ENCODE results near the gene SLC2A13.
A peak's percentile ranks its signal among the peaks of the same experiment; 100 is the strongest.

The SLC2A13 gene

GRCh38 chr12:39990122-39991101 lies 115.5 kb downstream of the SLC2A13 start:
- DNase-seq (ENCODE audit: low spot score): peak; percentile 70

- DNase-seq (ENCODE audit: low spot score): no peak
Observed at GRCh38 chr12:39989501-39989900, 116.4 kb downstream of the SLC2A13 start.

GRCh38 chr12:39988574-39988973 lies 117.3 kb downstream of the SLC2A13 start:
- DNase-seq (ENCODE audit: low spot score): no peak

GRCh38 chr12:39986674-39987073 lies 119.2 kb downstream of the SLC2A13 start:
- DNase-seq (ENCODE audit: low spot score): no peak

GRCh38 chr12:39984670-39985069 lies 121.2 kb downstream of the SLC2A13 start:
- no peak for DNase-seq (ENCODE audit: low spot score)

DNA sequence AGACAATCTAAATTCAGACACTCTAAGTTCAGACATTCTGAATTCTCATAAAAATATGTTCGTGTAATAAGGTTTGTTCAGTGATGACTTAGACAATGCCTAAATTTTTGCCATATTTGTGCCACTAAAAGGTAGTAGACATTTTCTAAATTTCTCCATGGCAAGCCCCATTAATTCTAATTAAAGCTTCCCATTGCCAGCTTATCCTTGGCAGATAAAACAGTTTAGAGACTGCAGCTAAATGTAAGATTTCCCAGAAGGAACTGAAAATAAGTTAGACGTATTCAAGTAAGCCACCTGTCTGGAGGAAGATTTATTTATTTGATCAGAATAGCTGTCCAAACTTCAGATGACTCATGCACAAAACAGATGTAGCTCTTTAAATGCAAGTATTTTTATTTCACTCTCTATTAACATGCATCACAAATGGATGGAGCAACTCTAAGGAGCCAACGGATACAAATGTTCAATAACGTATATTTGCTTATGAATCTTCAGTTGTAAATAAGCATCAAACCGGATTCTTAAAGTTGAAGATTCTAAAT lies 130.4 kb downstream of the SLC2A13 start:
- DNase-seq (ENCODE audit: low spot score): no peak

DNA sequence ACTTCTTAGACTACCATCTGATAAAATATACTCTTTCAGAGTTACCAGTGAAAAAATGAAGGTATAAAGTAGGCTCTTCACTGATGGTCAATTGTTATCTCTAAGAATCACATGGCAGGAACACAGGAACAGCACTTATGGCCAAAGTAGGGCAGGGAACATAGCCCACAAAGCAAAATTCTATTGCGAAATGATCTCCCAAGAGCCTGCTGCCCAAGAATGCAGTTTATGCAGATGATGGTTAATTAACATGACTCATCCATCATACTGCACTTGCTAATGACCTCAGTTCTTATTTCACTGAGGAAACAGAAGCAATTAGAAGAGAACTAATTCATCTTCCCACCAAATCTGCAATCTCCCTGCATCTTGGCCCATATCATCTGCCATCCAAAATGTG lies 133.8 kb downstream of the SLC2A13 start:
- DNase-seq (ENCODE audit: low spot score): no peak

GRCh38 chr12:39971348-39971747 lies 134.5 kb downstream of the SLC2A13 start:
- DNase-seq (ENCODE audit: low spot score): no peak

DNA sequence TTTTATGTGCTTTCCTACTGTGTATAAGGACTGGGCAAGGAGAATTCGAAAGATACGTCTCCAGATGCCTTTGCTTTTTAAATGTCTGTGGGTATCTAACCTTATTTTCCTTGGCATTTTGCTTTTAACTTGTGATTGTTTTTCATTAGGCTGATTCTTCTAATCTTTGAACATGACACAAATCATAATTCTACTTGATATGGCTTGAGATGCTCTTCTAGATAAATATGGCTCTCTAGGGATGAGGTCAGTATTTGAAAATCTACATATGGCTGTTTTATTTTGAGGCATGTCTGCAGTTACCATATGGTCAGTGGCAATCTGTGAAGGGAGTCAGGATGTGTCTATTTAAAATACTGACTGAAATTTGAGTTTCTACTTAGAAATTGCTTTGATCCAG lies 139.2 kb downstream of the SLC2A13 start:
- no peak for DNase-seq (ENCODE audit: low spot score)

GRCh38 chr12:39966256-39966655 lies 139.6 kb downstream of the SLC2A13 start:
- no peak for DNase-seq (ENCODE audit: low spot score)

DNA sequence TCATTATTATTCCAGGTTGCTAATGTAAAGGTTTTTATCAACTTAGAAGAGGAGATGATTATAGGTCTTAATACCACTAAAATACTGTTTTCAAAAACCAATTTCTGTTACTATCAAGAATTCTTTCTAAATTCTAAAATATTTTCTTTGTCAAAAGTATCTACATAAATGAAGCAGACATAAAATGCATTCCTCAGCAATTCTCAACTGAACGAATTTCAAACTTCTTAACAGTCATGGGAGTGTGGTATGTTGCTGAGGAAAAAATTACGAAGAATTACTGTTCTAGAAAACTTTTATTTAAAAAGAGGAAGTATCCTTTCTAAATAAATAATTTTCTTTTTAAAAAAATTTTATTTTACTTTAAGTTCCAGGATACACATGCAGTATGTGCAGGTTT lies 146.4 kb downstream of the SLC2A13 start:
- DNase-seq (ENCODE audit: low spot score): no peak

GRCh38 chr12:39959031-39959430 lies 146.8 kb downstream of the SLC2A13 start:
- no peak for DNase-seq (ENCODE audit: low spot score)

DNA sequence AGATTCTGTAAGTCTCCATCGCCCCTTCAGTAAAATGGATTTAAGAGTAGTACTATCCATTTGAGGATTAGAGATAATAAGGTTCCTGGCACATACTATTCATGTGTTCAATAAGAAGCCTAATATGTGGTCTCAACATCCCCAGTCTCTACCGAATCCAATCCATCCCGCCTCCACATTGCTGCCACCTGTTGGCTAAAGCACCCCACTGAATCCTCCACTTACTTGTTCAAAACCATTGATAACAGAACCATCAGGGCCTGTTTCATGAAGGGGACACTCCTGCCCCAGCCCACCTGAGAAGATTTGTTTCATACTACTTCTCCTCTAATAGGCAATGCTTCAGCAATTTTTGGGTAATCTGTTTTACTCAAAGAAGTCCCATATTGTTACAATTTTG lies 147.5 kb downstream of the SLC2A13 start:
- no peak for DNase-seq (ENCODE audit: low spot score)

- DNase-seq (ENCODE audit: low spot score): no peak
Observed at GRCh38 chr12:39956725-39957124, 149.2 kb downstream of the SLC2A13 start.

- no peak for DNase-seq (ENCODE audit: low spot score)
Observed at GRCh38 chr12:39946361-39947280, 159.3 kb downstream of the SLC2A13 start.

- no peak for DNase-seq (ENCODE audit: low spot score)
Observed at GRCh38 chr12:39937119-39937518, 168.8 kb downstream of the SLC2A13 start.

GRCh38 chr12:39935839-39936238 lies 170.0 kb downstream of the SLC2A13 start:
- no peak for DNase-seq (ENCODE audit: low spot score)

DNA sequence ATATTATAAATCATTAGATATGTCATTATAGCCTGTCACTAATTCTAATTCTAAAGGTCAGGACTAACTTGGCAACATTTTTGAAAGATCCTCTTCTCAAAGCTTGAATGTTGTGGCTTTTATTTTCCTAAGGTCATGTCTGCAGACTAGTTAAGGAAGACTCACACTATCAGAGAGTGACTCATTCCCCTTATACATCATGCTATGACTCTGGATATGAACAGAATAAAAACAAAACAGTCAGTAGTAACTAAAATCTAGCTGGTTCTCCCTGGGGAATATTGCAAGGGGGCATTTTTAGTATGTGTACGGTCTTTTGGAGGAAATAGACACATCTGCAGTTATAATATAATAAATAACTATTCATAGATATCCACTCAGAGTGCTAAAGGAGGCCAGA lies 170.6 kb downstream of the SLC2A13 start:
- DNase-seq (ENCODE audit: low spot score): no peak

DNA sequence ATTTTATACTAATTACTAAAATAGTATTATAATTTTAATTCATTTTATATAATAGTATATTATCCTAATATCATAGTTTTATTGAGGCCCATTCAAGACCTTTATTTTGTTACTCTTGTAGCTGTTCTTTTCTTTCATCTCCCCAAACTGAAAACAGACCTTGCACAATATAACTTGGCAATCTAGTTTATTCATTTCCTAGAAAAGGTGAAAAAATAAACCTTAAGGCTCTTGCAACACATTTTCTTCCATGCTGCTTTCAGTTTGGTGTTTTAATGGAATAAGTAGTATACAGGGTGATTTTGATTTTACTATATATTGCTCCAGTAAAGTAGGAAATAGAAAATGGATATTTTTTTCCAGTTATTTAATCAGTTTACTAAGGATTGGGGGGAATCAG lies 174.0 kb downstream of the SLC2A13 start:
- no peak for DNase-seq (ENCODE audit: low spot score)

- no peak for DNase-seq (ENCODE audit: low spot score)
Observed at GRCh38 chr12:39931231-39931630, 174.7 kb downstream of the SLC2A13 start.

GRCh38 chr12:39930101-39930500 lies 175.8 kb downstream of the SLC2A13 start:
- DNase-seq (ENCODE audit: low spot score): no peak

DNA sequence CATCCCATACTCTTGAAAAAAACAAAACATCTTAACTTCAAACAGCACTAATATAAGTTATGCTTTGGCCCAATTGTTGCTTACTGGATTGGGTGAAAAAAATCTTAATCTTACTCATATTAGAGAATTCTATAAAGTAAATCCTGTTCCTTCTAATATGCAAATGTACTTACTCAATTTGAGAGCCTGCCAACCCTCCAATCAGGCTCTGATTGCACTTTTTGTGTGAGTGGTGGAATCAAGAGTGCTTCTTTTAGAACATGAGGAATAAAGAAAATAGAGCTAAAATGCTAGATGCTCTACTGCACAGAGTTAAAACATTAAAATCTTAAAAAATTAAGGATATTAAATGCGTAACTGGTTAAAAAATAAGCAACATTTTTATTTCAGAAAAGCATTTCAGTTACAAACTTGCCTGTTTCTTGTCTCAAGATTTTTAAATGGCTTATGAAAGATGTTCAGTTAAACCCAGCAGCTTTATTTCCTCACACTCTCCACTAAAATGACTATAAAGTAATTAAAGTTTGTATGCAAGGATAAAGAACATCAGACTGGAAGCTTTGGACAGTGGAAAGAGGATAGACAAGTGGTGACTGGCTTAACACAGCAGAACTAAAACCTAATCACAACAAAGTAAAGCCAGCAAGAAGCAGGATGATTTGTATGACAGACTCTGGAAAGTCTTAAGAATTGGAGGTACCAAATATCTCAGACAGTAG lies 177.5 kb downstream of the SLC2A13 start:
- DNase-seq (ENCODE audit: low spot score): no peak

Measured in D341Med (cell line).